HAP-1 (cell line): Measurements from ENCODE around the gene EXOG.
A peak's percentile ranks its signal among the peaks of the same experiment; 100 is the strongest.

Experiments
- DNase-seq, 2 experiments: peaks; one replicate each; pipeline ENCODE4 v3.0.0-alpha.2; 2016 to 2020; ENCODE audit warnings: low spot score in 2 of 2
- H3K27me3 ChIP-seq: fragments of 250-450 bp; sonication (Bioruptor Pico); 2 replicates; pipeline ENCODE4 v1.5.1; 2020; ENCODE audit warnings: low read depth, mild to moderate bottlenecking, moderate library complexity
- H3K36me3 ChIP-seq: fragments of 250-450 bp; sonication (Bioruptor Pico); replicated peaks from 2 replicates; pipeline ENCODE4 v1.5.1; 2020; ENCODE audit warnings: mild to moderate bottlenecking
- H3K4me1 ChIP-seq: fragments of 250-450 bp; sonication (Bioruptor Pico); 2 replicates; pipeline ENCODE4 v1.5.1; 2020; ENCODE audit warnings: mild to moderate bottlenecking
- H3K4me3 ChIP-seq: fragments of 250-450 bp; sonication (Bioruptor Pico); 2 replicates; pipeline ENCODE4 v1.5.1; 2020; ENCODE audit warnings: mild to moderate bottlenecking, moderate library complexity
- H3K9me3 ChIP-seq: fragments of 250-450 bp; sonication (Bioruptor Pico); 2 replicates; pipeline ENCODE4 v1.5.1; 2020; ENCODE audit warnings: mild to moderate bottlenecking, moderate library complexity
- in situ Hi-C: fragments of 300-500 bp; cut with MboI; formaldehyde crosslinking; loops from 3 replicates; pipeline ENCODE4 v1.14.3; 2020; ENCODE audit warnings: low sequenced_read_pairs, inconsistent platforms, mixed read lengths

Gene EXOG

DNA sequence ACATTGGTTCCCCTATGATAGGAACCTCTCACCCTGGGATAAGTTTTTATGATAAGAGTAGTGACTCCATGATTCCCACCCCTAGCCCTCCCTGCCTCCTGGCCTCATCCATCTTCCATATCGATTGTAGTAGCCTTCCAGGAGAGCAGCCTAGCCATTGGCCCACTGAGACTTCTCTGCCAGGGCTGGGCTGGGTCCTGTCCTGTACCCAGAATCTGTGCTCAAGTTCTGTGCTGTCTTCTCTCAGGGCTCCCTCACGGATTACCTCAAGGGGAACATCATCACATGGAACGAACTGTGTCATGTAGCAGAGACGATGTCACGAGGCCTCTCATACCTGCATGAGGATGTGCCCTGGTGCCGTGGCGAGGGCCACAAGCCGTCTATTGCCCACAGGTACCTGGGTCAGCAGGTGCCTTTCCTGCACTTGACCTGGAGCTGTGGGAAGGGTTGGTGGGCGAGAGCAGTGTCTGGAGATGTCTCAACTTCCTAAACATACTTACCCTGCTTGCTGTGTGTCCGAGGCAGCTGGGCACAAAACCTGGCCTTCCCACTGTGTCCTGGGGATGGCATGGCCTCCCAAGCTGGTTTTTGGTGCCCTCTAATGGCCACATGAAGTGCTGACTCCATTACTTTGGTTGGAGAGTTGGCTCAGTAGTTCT is 16.6 kb upstream of the EXOG start:
- no peaks in the 10 kb centered on the region for H3K27me3 ChIP-seq
- no peaks in the 10 kb centered on the region for H3K9me3 ChIP-seq
- peaks cover 38% of the 10 kb centered on the region for H3K36me3 ChIP-seq
- DNase-seq, result peak; percentile 17 to 67
- in situ Hi-C loops, result loop anchor here (10.0 kb wide), 2 partner anchors 135 to 355 kb away; partner anchors contain the start of gene XYLB
- no peak overlapping the region for H3K4me3 ChIP-seq
- H3K4me1 ChIP-seq, result no peaks in the 10 kb centered on the region

DNA sequence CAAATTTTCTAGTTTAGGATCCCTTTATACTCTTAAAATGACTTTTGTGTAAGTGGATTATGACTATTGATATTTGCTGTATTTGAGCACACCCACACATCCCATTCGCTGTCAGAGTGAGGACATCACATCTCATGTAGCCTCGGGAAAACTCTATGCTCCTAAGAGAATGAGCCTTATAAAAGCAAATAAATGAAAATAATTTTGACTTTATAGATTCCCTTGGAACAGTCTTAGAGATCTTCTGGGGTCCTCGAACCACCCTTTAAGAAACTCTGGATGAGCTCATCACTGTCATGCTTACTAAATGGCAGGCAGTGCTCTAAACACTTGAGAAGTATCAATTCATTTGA is 16.1 kb upstream of the EXOG start:
- no peak overlapping the region for H3K4me3 ChIP-seq
- H3K36me3 ChIP-seq, result peaks cover 42% of the 10 kb centered on the region
- H3K27me3 ChIP-seq, result no peaks in the 10 kb centered on the region
- H3K9me3 ChIP-seq, result no peaks in the 10 kb centered on the region
- DNase-seq, result no peak
- H3K4me1 ChIP-seq, result no peaks in the 10 kb centered on the region
- in situ Hi-C loops, result loop anchor here (10.0 kb wide), 2 partner anchors 135 to 355 kb away; partner anchors contain the start of gene XYLB

DNA sequence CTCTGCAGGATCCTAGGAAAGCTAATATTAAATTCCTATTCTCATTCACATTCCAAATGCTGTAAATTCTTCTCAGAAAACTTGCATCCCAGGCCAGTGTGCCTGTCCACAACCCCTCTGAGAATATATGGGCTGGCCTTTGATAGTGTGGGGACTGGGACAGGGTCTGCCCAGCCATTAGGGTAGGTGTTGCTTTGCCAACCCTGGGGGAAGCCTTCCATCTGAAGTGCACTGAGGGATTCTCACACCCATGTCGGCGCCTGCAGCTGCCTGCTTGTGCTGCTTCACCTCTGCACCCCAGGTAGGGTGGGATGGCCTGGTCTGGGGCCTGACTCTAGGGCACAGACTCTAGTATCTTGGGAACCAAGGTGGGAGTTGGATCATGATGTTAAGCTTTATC is 15.2 kb upstream of the EXOG start:
- no peak overlapping the region for H3K4me3 ChIP-seq
- in situ Hi-C loops, result loop anchor here (10.0 kb wide), 2 partner anchors 136 to 356 kb away; partner anchors contain the start of gene XYLB
- DNase-seq, result no peak
- no peaks in the 10 kb centered on the region for H3K4me1 ChIP-seq
- peaks cover 43% of the 10 kb centered on the region for H3K36me3 ChIP-seq
- no peaks in the 10 kb centered on the region for H3K9me3 ChIP-seq
- no peaks in the 10 kb centered on the region for H3K27me3 ChIP-seq

DNA sequence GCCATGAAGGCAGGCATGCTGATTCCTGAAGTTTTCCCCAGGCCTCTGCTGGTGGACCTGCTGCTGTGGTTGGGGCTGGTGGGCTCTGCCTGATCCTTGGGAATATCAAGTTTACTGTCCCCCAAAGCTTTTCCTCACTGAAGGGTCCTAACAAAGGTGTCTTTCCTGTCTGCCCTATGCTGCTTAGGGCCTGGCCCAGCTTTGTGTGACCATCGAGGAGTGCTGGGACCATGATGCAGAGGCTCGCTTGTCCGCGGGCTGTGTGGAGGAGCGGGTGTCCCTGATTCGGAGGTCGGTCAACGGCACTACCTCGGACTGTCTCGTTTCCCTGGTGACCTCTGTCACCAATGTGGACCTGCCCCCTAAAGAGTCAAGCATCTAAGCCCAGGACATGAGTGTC is 13.2 kb upstream of the EXOG start:
- no peaks in the 10 kb centered on the region for H3K9me3 ChIP-seq
- no peaks in the 10 kb centered on the region for H3K4me1 ChIP-seq
- DNase-seq, result no peak
- H3K36me3 ChIP-seq, result peaks cover 43% of the 10 kb centered on the region
- H3K27me3 ChIP-seq, result no peaks in the 10 kb centered on the region
- in situ Hi-C loops, result loop anchor here (10.0 kb wide), 2 partner anchors 138 to 358 kb away; partner anchors contain the start of gene XYLB
- no peak overlapping the region for H3K4me3 ChIP-seq

DNA sequence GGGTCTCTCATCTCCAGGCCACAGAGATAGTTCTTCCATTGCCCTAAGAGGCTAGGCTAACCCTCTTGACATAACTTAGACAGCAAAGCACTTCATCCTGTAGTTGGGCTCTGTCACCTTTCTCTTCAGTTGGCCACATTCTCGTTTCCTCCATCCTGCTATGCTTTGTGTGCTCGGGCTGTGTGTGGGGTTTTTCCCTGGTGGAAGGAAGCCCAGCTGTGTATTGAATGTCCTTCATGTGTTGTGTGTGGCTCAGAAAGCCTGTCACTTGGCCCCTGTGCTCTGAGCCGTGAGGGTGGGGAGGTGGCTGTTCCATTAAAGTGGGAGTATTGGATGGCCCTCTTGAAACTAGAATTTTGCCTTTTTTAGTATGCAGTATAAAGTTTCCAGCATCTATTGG is 8.8 kb upstream of the EXOG start:
- H3K9me3 ChIP-seq, result no peaks in the 10 kb centered on the region
- no peak for DNase-seq
- peaks cover 15% of the 10 kb centered on the region for H3K36me3 ChIP-seq
- in situ Hi-C loops, result loop anchor here (10.0 kb wide), 2 partner anchors 143 to 363 kb away; partner anchors contain the start of gene XYLB
- no peaks in the 10 kb centered on the region for H3K4me1 ChIP-seq
- no peaks in the 10 kb centered on the region for H3K27me3 ChIP-seq
- H3K4me3 ChIP-seq, result no peak overlapping the region

DNA sequence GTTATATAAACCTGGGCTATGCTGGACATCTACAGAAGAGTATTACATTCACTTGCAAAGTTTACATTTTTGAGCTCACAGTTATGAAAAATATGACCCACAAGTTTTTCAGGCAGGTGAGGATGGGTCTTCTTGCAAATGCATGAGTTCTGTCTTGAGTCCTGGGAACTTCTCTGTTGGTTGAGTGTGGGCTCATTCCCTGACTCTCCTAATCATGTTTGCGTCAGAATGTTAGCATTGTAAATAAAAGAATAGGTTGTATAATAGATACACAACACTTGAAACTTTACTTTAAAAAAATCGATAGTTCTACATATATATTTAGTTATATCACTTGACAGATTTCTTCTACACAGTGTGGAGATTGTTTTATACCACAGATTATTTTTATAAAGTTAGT is 7.2 kb upstream of the EXOG start:
- Histone ChIP-seq H3K9me3 (no peaks in the 10 kb centered on the region), H3K4me1 (no peaks in the 10 kb centered on the region), H3K36me3 (peaks cover 8% of the 10 kb centered on the region; the same call in 1 of the 2 replicates), H3K4me3 (no peak overlapping the region), H3K27me3 (no peaks in the 10 kb centered on the region)
- DNase-seq, result no peak
- in situ Hi-C loops, result loop anchor here (10.0 kb wide), 2 partner anchors 144 to 364 kb away; partner anchors contain the start of gene XYLB

DNA sequence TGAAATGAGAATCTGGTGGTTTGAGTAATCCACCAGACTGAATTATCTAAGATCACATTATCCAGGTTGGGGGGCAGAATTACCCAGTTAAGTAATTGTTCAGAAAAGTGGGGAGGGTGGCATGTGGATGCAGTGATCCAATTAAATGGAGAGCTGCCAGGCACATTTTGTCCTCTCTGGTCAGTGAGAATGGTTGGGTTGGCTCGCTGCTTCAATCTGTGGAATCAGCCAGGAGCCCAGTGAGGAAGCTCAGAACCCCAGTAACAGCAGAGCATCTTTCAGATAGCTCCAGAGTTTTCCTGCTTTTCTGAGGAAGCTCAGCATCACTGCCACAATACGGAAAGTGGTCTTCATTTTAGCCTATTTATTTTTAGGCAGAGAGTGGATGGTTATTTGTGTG is 6.4 kb upstream of the EXOG start:
- H3K9me3 ChIP-seq, result no peaks in the 10 kb centered on the region
- H3K36me3 ChIP-seq, result peaks cover 4% of the 10 kb centered on the region; the same call in 1 of the 2 replicates
- in situ Hi-C loops, result loop anchor here (10.0 kb wide), 2 partner anchors 145 to 365 kb away; partner anchors contain the start of gene XYLB
- no peaks in the 10 kb centered on the region for H3K27me3 ChIP-seq
- no peak overlapping the region for H3K4me3 ChIP-seq
- H3K4me1 ChIP-seq, result no peaks in the 10 kb centered on the region
- DNase-seq, result no peak

DNA sequence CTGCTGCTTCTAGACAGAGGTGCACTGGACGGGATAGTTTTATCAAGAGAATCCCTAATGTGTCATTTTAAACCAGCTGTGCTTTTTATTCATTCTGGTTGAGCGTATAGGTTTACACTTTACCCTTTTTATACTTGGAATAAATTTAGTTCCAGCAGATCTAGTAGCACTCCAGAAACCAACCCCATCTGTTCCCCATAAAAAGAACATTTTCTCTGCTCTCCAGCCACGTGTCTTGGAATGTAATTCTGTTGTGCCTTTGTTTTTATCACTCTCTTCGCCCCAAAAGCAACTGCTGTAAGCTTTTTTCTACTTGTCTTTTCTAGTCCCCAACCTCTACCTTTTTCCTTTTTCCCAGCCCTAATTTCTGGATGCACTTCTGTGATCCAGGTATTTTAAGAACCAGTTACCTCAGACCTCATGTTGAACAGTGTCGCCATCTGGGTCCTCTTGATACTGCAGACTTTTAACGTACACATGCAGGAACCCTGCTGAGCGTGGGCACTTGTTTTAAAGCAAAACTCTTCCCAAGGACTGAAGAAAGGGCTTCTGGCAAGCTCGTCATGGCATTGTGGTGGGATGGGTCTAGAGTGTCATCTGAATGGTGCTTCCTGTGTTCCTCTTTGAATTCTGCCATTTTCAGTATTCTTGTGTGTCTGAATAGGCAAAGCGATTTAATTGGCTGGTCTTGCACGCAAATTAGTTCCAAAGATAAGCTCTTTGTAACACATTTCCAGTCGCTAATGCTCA is 5.7 kb upstream of the EXOG start:
- no peaks in the 10 kb centered on the region for H3K4me1 ChIP-seq
- no peak for DNase-seq
- H3K4me3 ChIP-seq, result no peak overlapping the region
- in situ Hi-C loops, result no loop called here
- H3K9me3 ChIP-seq, result no peaks in the 10 kb centered on the region
- no peaks in the 10 kb centered on the region; the same call in 1 of the 2 replicates for H3K36me3 ChIP-seq
- no peaks in the 10 kb centered on the region for H3K27me3 ChIP-seq

DNA sequence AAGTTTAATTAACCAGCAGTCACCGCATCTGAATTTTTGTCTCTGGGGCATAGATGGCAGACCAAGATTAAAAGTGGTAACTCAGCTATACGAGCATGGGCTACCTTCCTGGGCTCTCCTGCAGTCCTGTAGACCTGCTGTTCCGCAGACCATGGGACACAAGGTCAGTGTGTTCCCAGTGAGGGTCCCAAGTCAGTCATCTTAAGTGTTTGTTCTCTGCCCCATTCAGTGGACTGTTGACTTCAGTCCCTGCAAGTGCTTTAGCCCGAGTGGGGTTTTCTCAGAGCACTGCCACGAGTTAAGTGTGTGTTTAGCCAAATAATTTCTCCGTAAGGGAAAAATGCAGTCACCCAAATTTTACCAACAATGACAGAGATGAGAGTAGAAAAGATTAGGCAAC is 4.9 kb upstream of the EXOG start:
- Histone ChIP-seq H3K36me3 (no peaks in the 10 kb centered on the region; the same call in 1 of the 2 replicates), H3K4me3 (no peak overlapping the region), H3K4me1 (no peaks in the 10 kb centered on the region), H3K27me3 (no peaks in the 10 kb centered on the region), H3K9me3 (no peaks in the 10 kb centered on the region)
- in situ Hi-C loops, result no loop called here
- no peak for DNase-seq

DNA sequence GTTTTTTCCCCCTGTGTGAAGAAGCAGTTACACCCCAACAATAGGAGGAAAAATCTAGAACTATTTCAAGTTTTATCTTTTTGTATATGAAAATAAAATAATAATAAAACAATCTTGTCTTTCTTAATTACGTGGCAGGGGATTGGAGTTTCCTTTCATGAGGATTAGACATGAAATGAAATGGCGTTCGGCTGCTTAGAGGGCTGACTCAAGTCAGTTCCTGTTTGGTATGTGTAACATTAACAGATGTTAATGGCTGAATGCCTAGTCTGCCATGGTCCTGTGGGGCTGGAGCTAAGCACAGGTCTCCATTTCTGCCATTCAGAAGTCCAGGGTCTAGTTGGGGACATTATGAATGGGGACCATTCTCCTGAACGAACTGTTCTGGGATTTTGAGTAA is 3.1 kb upstream of the EXOG start:
- no peaks in the 10 kb centered on the region for H3K9me3 ChIP-seq
- in situ Hi-C loops, result no loop called here
- peaks cover 3% of the 10 kb centered on the region; the same call in 1 of the 2 replicates for H3K4me1 ChIP-seq
- no peak overlapping the region for H3K4me3 ChIP-seq
- no peaks in the 10 kb centered on the region; the same call in 1 of the 2 replicates for H3K36me3 ChIP-seq
- DNase-seq, result no peak
- no peaks in the 10 kb centered on the region for H3K27me3 ChIP-seq

DNA sequence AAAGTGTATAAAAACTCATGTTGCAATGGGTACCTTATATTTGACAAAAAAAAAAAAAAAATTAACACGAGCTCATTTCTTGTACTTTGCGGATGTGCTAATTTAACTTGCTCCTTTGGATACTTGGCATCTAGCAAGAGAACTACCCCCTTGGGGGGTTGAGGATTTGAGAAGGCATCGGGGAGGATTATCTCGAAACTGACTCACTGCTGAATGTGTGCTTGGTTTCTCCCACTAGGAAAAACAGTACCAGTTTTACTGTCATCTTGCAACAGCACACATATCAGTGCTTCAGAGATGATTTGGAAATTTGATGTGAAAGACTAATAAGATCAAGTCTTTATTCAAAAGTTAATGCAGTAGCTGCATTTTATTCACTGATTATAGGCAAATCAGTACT is 891 bp downstream of the EXOG start:
- no peaks in the 10 kb centered on the region for H3K27me3 ChIP-seq
- in situ Hi-C loops, result no loop called here

DNA sequence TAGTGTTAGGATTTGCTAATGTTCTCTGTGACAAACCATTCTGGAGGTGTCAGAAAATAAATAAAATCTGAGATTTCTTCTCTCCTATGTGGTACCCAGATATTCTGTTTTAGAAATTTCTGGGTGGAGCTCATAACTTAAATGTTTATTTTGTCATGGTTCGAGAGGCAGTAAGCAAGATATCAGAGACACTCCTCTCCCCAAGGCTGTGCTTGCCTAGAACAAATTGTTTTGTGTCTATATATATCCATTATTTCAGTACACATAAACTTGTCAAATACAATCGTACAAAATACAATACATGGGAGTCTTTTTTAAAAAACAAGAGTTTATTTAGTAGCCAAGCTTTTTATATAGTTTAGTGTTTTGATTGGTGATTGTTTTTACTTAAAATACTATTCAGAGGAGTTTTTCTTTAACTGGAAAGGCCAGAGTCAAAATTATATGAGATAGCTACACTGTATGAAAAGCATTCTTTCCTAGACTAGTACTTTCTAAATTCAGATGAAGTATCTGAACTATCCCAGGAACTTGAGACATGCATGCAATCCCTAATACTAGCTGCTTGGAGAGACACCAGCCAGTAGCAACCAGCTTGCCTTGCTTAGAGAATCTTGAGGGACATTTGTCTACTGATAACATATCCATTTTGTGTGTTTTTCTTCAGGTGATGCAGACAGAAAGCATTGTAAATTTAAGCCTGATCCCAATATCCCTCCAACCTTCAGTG is 4.7 kb downstream of the EXOG start:
- Histone ChIP-seq H3K4me3 (no peak overlapping the region), H3K27me3 (no peaks in the 10 kb centered on the region), H3K36me3 (peaks cover 26% of the 10 kb centered on the region), H3K9me3 (no peaks in the 10 kb centered on the region), H3K4me1 (peaks cover 3% of the 10 kb centered on the region; the same call in 1 of the 2 replicates)
- in situ Hi-C loops, result no loop called here
- DNase-seq, result no peak

More for the DNA sequence above, 891 bp downstream of the EXOG start:
- H3K9me3 ChIP-seq, result no peaks in the 10 kb centered on the region
- peaks cover 10% of the 10 kb centered on the region for H3K36me3 ChIP-seq
- DNase-seq, result peak in 1 of 2 experiments; percentile 24
- peak overlapping the region; percentile 68 for H3K4me3 ChIP-seq
- H3K4me1 ChIP-seq, result peaks cover 3% of the 10 kb centered on the region; the same call in 1 of the 2 replicates

DNA sequence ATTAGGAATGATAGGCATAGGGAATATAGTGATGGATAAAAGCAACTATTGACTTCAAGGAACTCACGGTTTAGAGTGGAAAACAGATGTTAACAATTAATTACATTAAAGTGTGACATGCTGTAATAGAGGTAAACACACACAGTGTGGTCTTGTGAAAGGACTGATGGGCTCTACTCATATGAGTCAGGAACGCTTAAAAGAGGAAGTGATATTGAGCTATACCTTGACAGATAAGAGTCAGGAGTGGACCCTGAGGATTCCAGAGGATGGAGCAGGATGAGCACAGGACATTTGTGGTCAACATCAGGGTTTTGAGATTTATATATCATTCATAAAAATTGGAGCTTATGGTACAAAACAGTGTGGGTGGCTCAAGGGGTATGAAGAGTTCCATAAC is 11.0 kb downstream of the EXOG start:
- in situ Hi-C loops, result no loop called here
- DNase-seq, result no peak
- H3K4me1 ChIP-seq, result no peaks in the 10 kb centered on the region
- no peak overlapping the region for H3K4me3 ChIP-seq
- H3K27me3 ChIP-seq, result no peaks in the 10 kb centered on the region
- peaks cover 23% of the 10 kb centered on the region for H3K36me3 ChIP-seq
- H3K9me3 ChIP-seq, result no peaks in the 10 kb centered on the region
